Upper lobe of left lung (tissue), 6 donors: ENCODE measurements around the gene PRKCZ. TPM values are rescaled to one million over a fixed set of nuclear protein-coding genes. Genes with fewer than 3 reads are reported as not detected.

ENCODE experiments used
- ATAC-seq, 2 donors: fragments of 200-7000 bp; cut with Tn5 transposase; one replicate each; pipeline ENCODE4 v1.9.1; 2022; ENCODE audit warnings: mild to moderate bottlenecking in 2 of 2, moderate library complexity in 2 of 2; ENCODE audit not compliant: low FRiP score in 2 of 2
- DNase-seq, 2 donors: peaks; one replicate each; pipeline ENCODE4 v3.0.0-alpha.2; 2019 to 2020
- H3K27ac ChIP-seq, 4 donors: fragments of 200-600 bp; sonication (generic); one replicate each; pipeline ENCODE4 v1.5.1; 2016 to 2019
- H3K27me3 ChIP-seq, 4 donors: fragments of 200-600 bp; sonication (generic); one replicate each; pipeline ENCODE4 v1.5.1; 2017 to 2019
- H3K36me3 ChIP-seq, 4 donors: fragments of 200-600 bp; sonication (generic); one replicate each; pipeline ENCODE4 v1.5.1; 2016 to 2019
- H3K4me1 ChIP-seq, 4 donors: fragments of 200-600 bp; sonication (generic); one replicate each; pipeline ENCODE4 v1.5.1; 2018 to 2019
- H3K4me3 ChIP-seq, 4 donors: fragments of 200-600 bp; sonication (generic); one replicate each; pipeline ENCODE4 v1.5.1; 2017 to 2019; ENCODE audit warnings: mild to moderate bottlenecking in 2 of 4, moderate library complexity in 1 of 4
- H3K9me3 ChIP-seq, 4 donors: fragments of 200-600 bp; sonication (generic); one replicate each; pipeline ENCODE4 v1.5.1; 2018 to 2019
- EP300 ChIP-seq, 4 donors: sonication (generic); formaldehyde crosslinking; IDR thresholded peaks; one replicate each; pipeline ENCODE4 v1.5.1; 2017; ENCODE audit warnings: antibody characterized with exemption in 4 of 4, control low read depth in 2 of 4
- POLR2A ChIP-seq, 4 donors: fragments of 450-650 bp; IDR thresholded peaks; one replicate each; pipeline ENCODE4 v1.5.1; 2016 to 2017; ENCODE audit warnings: antibody characterized with exemption in 4 of 4, mild to moderate bottlenecking in 2 of 4
- POLR2AphosphoS5 ChIP-seq, 2 donors: sonication (generic); formaldehyde crosslinking; IDR thresholded peaks; one replicate each; pipeline ENCODE4 v1.5.1; 2017; ENCODE audit warnings: antibody characterized with exemption in 2 of 2
- WGBS, 2 donors: methylation state at CpG; one replicate each; pipeline ENCODE4 v1.1.5; 2017 to 2018; 5-methylcytosine and 5-hydroxymethylcytosine counted together
- total RNA-seq, 6 donors: library from RNA; depleted of rRNA in 4 of 6; stranded (reverse); fragments of >200 nt in 4 of 6; gene quantifications; one replicate each; pipeline versions ENCODE4 v1.1.0 to v1.2.1, GENCODE V29; 2016 to 2021
- TF ChIP-seq, protein P1 (sequence below), 6 experiments: fragments of 450-650 bp in 4 of 6; fragments of 200-600 bp in 2 of 6; sonication (generic) in 2 of 6; IDR thresholded peaks; one replicate each; pipeline ENCODE4 v1.5.1; 2016 to 2019; ENCODE audit warnings: antibody characterized with exemption in 6 of 6
- donor health status: DM: no; HTN: no; CAD: no; lungs with moderate emphysema.
- donor health status: DM: no; HTN: yes; CAD: no; lungs with severe emphysema.

The PRKCZ gene
- total RNA-seq, 6 donors from 2014 or later: 107 to 169 (median 138) TPM

DNA sequence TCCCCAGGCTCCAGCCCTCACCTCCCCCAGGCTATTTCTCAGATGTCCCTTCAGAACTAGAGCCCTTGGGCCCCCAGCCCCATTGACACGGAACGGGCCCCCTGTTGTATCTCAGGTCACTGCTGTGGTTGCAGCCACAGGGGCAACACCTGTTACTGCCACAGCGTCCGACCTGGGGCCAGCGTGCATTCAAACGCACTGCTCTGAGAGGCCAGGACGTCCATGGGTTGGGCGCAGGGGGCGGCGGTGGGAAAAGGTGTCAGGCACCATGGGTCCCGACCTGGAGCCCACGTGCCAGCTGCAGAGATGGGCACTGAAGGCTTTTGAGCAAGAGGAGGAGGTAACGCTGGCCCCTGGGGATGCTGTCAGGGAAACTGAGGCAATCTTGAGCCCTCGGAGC lies 131.1 kb downstream of the PRKCZ start:
- no peaks in the 10 kb centered on the region for H3K9me3 ChIP-seq
- no peaks in the 10 kb centered on the region for H3K27me3 ChIP-seq
- DNase-seq (peak in 1 of 2 donors; percentile 70), ATAC-seq (no peak)
- H3K4me3 ChIP-seq: no peak overlapping the region
- WGBS, 2 donors: 93 to 98% methylated on average over 6 to 14 of the region's 14 CpGs
- TF ChIP-seq POLR2A (IDR thresholded peaks at IDR 0.05): no peak
- TF ChIP-seq EP300 (IDR thresholded peaks at IDR 0.05): no peak
- TF ChIP-seq, protein P1, sequence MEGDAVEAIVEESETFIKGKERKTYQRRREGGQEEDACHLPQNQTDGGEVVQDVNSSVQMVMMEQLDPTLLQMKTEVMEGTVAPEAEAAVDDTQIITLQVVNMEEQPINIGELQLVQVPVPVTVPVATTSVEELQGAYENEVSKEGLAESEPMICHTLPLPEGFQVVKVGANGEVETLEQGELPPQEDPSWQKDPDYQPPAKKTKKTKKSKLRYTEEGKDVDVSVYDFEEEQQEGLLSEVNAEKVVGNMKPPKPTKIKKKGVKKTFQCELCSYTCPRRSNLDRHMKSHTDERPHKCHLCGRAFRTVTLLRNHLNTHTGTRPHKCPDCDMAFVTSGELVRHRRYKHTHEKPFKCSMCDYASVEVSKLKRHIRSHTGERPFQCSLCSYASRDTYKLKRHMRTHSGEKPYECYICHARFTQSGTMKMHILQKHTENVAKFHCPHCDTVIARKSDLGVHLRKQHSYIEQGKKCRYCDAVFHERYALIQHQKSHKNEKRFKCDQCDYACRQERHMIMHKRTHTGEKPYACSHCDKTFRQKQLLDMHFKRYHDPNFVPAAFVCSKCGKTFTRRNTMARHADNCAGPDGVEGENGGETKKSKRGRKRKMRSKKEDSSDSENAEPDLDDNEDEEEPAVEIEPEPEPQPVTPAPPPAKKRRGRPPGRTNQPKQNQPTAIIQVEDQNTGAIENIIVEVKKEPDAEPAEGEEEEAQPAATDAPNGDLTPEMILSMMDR (IDR thresholded peaks at IDR 0.05): no peak
- peaks cover 0 to 55% (median 22%) of the 10 kb centered on the region in 4 donors for H3K36me3 ChIP-seq
- H3K4me1 ChIP-seq: no peaks in the 10 kb centered on the region
- H3K27ac ChIP-seq: no peak overlapping the region

- no peaks in the 10 kb centered on the region for H3K4me1 ChIP-seq
- H3K27me3 ChIP-seq: no peaks in the 10 kb centered on the region
- H3K36me3 ChIP-seq: peaks cover 0 to 57% (median 22%) of the 10 kb centered on the region in 4 donors
- H3K4me3 ChIP-seq: no peak overlapping the region
- H3K27ac ChIP-seq: no peak overlapping the region
- WGBS, 2 donors: 96 to 99% methylated on average over 11 of the region's 11 CpGs
- DNase-seq (peak in 1 of 2 donors; percentile 41), ATAC-seq (no peak)
- H3K9me3 ChIP-seq: no peaks in the 10 kb centered on the region
- no peak for TF ChIP-seq POLR2A (IDR thresholded peaks at IDR 0.05)
- TF ChIP-seq, protein P1 (IDR thresholded peaks at IDR 0.05): no peak
- no peak for TF ChIP-seq EP300 (IDR thresholded peaks at IDR 0.05)
- no peak for TF ChIP-seq POLR2AphosphoS5 (IDR thresholded peaks at IDR 0.05)
Observed at GRCh38 chr1:2181752-2182151, 131.5 kb downstream of the PRKCZ start.

DNA sequence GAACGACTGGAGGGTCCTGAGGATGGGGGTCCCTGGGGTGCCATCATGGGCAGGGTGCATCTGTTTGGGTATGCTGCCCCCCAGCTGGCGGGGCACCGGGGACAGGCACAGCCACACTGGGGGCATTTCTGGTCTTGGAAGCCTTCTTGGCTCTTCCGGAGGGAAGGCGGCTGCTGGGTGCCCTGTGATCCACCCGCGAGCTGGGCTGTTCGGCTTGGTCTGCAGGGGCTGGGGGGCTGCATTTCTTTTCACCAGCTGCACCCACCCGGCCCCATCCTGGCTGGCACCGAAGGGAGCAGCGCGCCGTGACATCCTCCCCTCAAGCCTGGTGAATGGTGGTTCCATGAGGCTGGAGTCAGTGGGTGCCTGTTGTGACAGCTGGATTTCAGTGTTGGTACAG lies 132.2 kb downstream of the PRKCZ start:
- no peaks in the 10 kb centered on the region for H3K9me3 ChIP-seq
- peak in 1 of 2 donors; percentile 68 for DNase-seq
- TF ChIP-seq EP300 (IDR thresholded peaks at IDR 0.05): no peak
- TF ChIP-seq POLR2A (IDR thresholded peaks at IDR 0.05): no peak
- TF ChIP-seq, protein P1 (IDR thresholded peaks at IDR 0.05): no peak
- no peak for TF ChIP-seq POLR2AphosphoS5 (IDR thresholded peaks at IDR 0.05)

DNA sequence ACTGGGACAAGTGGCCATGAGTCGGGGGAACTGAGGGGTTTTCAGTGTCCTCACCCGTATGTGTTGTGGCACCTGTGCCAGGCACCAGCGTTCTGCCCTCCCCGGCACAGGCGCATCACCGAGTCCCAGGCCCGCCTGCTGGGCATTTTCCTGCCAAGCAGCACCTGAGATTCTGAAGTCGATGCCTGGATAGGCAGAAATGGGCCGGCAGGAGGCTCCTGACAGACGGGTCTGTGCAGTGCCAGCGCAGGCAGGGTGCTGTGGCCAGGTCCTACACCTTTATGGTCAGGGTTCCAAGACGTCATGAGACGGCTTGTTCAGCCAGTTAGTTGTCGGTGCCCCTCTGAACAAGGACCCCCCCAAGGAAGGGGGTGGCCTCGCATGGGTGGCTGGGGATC lies 133.7 kb downstream of the PRKCZ start:
- ATAC-seq (no peak), DNase-seq (peak in 1 of 2 donors; percentile 57)
- H3K9me3 ChIP-seq: no peaks in the 10 kb centered on the region
- H3K4me1 ChIP-seq: peaks cover 0 to 1% (median under 1%) of the 10 kb centered on the region in 4 donors
- H3K27ac ChIP-seq: no peak overlapping the region
- H3K27me3 ChIP-seq: no peaks in the 10 kb centered on the region
- H3K36me3 ChIP-seq: peaks cover 0 to 50% (median 15%) of the 10 kb centered on the region in 4 donors
- TF ChIP-seq POLR2A (IDR thresholded peaks at IDR 0.05) (no peak), EP300 (IDR thresholded peaks at IDR 0.05) (no peak), POLR2AphosphoS5 (IDR thresholded peaks at IDR 0.05) (no peak)
- TF ChIP-seq, protein P1 (IDR thresholded peaks at IDR 0.05): no peak
- WGBS, 2 donors: 93 to 95% methylated on average over 8 to 15 of the region's 15 CpGs
- H3K4me3 ChIP-seq: no peak overlapping the region

More for the DNA sequence above, 132.2 kb downstream of the PRKCZ start:
- H3K36me3 ChIP-seq: peaks cover 0 to 59% (median 22%) of the 10 kb centered on the region in 4 donors
- no peak for ATAC-seq
- H3K4me1 ChIP-seq: no peaks in the 10 kb centered on the region
- no peak overlapping the region for H3K4me3 ChIP-seq
- no peaks in the 10 kb centered on the region for H3K27me3 ChIP-seq
- WGBS, 2 donors: 95 to 96% methylated on average over 6 of the region's 13 CpGs
- H3K27ac ChIP-seq: no peak overlapping the region

GRCh38 chr1:2184531-2184930 lies 134.3 kb downstream of the PRKCZ start:
- no peaks in the 10 kb centered on the region for H3K27me3 ChIP-seq
- ATAC-seq (no peak), DNase-seq (peak in 1 of 2 donors; percentile 53)
- H3K27ac ChIP-seq: no peak overlapping the region
- no peak overlapping the region for H3K4me3 ChIP-seq
- H3K36me3 ChIP-seq: peaks cover 0 to 48% (median 14%) of the 10 kb centered on the region in 4 donors
- H3K4me1 ChIP-seq: peaks cover 0 to 7% (median 4%) of the 10 kb centered on the region in 4 donors
- WGBS, 2 donors: 87% methylated on average over 16 to 17 of the region's 18 CpGs
- H3K9me3 ChIP-seq: no peaks in the 10 kb centered on the region
- TF ChIP-seq POLR2AphosphoS5 (IDR thresholded peaks at IDR 0.05) (no peak), EP300 (IDR thresholded peaks at IDR 0.05) (no peak), POLR2A (IDR thresholded peaks at IDR 0.05) (no peak)
- TF ChIP-seq, protein P1 (IDR thresholded peaks at IDR 0.05): no peak
